H9 (cell line): Measurements from ENCODE around the gene KAT5. TPM values are rescaled to one million over a fixed set of nuclear protein-coding genes. Genes with fewer than 3 reads are reported as not detected.

Experiments used
- DNase-seq: peaks from one replicate; pipeline ENCODE4 v3.0.0-alpha.2; 2017
- H2AFZ ChIP-seq: one replicate; pipeline ENCODE4 v1.6.1; 2013; ENCODE audit warnings: mild to moderate bottlenecking, low read length, control low read depth, moderate library complexity
- H2AK5ac ChIP-seq: 2 replicates; pipeline ENCODE4 v1.6.1; 2013; ENCODE audit warnings: low read length, control low read depth, mixed read lengths; ENCODE audit not compliant: insufficient read length
- H2BK120ac ChIP-seq: one replicate; pipeline ENCODE4 v1.6.1; 2013; ENCODE audit warnings: low read depth, mild to moderate bottlenecking, low read length, control low read depth, inconsistent platforms; ENCODE audit not compliant: poor library complexity, severe bottlenecking
- H2BK12ac ChIP-seq: 2 replicates; pipeline ENCODE4 v1.6.1; 2013; ENCODE audit warnings: low read length, control low read depth, mixed read lengths, low read depth; ENCODE audit not compliant: insufficient read length
- H2BK15ac ChIP-seq: 2 replicates; pipeline ENCODE4 v1.6.1; 2013; ENCODE audit warnings: low read depth, low read length, control low read depth
- H2BK20ac ChIP-seq: one replicate; pipeline ENCODE4 v1.6.1; 2013; ENCODE audit warnings: low read depth, mild to moderate bottlenecking, low read length, control low read depth, inconsistent platforms; ENCODE audit not compliant: poor library complexity, severe bottlenecking
- H2BK5ac ChIP-seq: 2 replicates; pipeline ENCODE4 v1.6.1; 2013; ENCODE audit warnings: low read length, control low read depth, mixed read lengths; ENCODE audit not compliant: insufficient read length
- H3K14ac ChIP-seq: 2 replicates; pipeline ENCODE4 v1.6.1; 2013; ENCODE audit warnings: low read length, control low read depth; ENCODE audit not compliant: insufficient read depth
- H3K18ac ChIP-seq: 2 replicates; pipeline ENCODE4 v1.6.1; 2013; ENCODE audit warnings: low read depth, mild to moderate bottlenecking, mixed read lengths, low read length, control low read depth; ENCODE audit not compliant: insufficient read length
- H3K23ac ChIP-seq: 2 replicates; pipeline ENCODE4 v1.6.1; 2013; ENCODE audit warnings: low read length, control low read depth, mixed read lengths, low read depth; ENCODE audit not compliant: insufficient read length
- H3K23me2 ChIP-seq: 2 replicates; pipeline ENCODE4 v1.6.1; 2013; ENCODE audit warnings: low read depth, mild to moderate bottlenecking, mixed read lengths, low read length, control low read depth; ENCODE audit not compliant: insufficient read length, poor library complexity, severe bottlenecking
- H3K27ac ChIP-seq: 2 replicates; pipeline ENCODE4 v1.5.1; 2013; ENCODE audit warnings: low read length, control low read depth, mixed read lengths, low read depth; ENCODE audit not compliant: insufficient read length
- H3K27me3 ChIP-seq: 2 replicates; pipeline ENCODE4 v1.6.1; 2013; ENCODE audit warnings: low read length, control low read depth, inconsistent platforms; ENCODE audit not compliant: insufficient read depth
- H3K4ac ChIP-seq: 2 replicates; pipeline ENCODE4 v1.6.1; 2013; ENCODE audit warnings: low read depth, mild to moderate bottlenecking, control low read depth, inconsistent platforms, low read length, moderate library complexity
- H3K4me1 ChIP-seq: 2 replicates; pipeline ENCODE4 v1.6.1; 2013; ENCODE audit warnings: low read length, control low read depth, inconsistent platforms; ENCODE audit not compliant: insufficient read depth
- H3K4me2 ChIP-seq: 2 replicates; pipeline ENCODE4 v1.6.1; 2013; ENCODE audit warnings: low read length, control low read depth, mixed read lengths; ENCODE audit not compliant: insufficient read length, insufficient read depth
- H3K56ac ChIP-seq: 2 replicates; pipeline ENCODE4 v1.6.1; 2013; ENCODE audit warnings: low read depth, mild to moderate bottlenecking, mixed read lengths, low read length, control low read depth; ENCODE audit not compliant: insufficient read length
- H3K79me1 ChIP-seq: 2 replicates; pipeline ENCODE4 v1.6.1; 2013; ENCODE audit warnings: low read depth, mild to moderate bottlenecking, moderate library complexity, low read length, control low read depth, inconsistent platforms; ENCODE audit not compliant: insufficient read depth, poor library complexity, severe bottlenecking
- H3K79me2 ChIP-seq: 2 replicates; pipeline ENCODE4 v1.6.1; 2013; ENCODE audit warnings: low read length, control low read depth, inconsistent platforms; ENCODE audit not compliant: insufficient read depth
- H3K9ac ChIP-seq: 2 replicates; pipeline ENCODE4 v1.6.1; 2013; ENCODE audit warnings: low read length, control low read depth, mixed read lengths; ENCODE audit not compliant: insufficient read length; ENCODE audit errors: extremely low read depth
- H3K9me3 ChIP-seq: one replicate; pipeline ENCODE4 v1.6.1; 2013; ENCODE audit warnings: low read depth, low read length, inconsistent platforms; ENCODE audit not compliant: control insufficient read depth
- H3T11ph ChIP-seq: one replicate; pipeline ENCODE4 v1.6.1; 2013; ENCODE audit warnings: mild to moderate bottlenecking, low read length, control low read depth, inconsistent platforms
- H4K20me1 ChIP-seq: one replicate; pipeline ENCODE4 v1.6.1; 2013; ENCODE audit not compliant: control insufficient read depth, insufficient read length, insufficient read depth
- H4K5ac ChIP-seq: 2 replicates; pipeline ENCODE4 v1.6.1; 2013; ENCODE audit warnings: low read depth, mild to moderate bottlenecking, mixed read lengths, low read length, control low read depth; ENCODE audit not compliant: insufficient read length
- H4K8ac ChIP-seq: replicated peaks from 2 replicates; pipeline ENCODE4 v1.6.1; 2013; ENCODE audit warnings: low read length, control low read depth, mixed read lengths, low read depth; ENCODE audit not compliant: insufficient read length
- H4K91ac ChIP-seq: 2 replicates; pipeline ENCODE4 v1.6.1; 2013; ENCODE audit warnings: low read depth, mild to moderate bottlenecking, moderate library complexity, mixed read lengths, low read length, control low read depth; ENCODE audit not compliant: insufficient read length
- H3K27ac Mint-ChIP-seq, 3 experiments: 2 replicates in 2 of 3; 3 replicates in 1 of 3; pipeline ENCODE4 v1.8.0; 2020 to 2021; ENCODE audit warnings: mixed read lengths in 3 of 3, mild to moderate bottlenecking in 1 of 3, moderate library complexity in 1 of 3
- H3K27me3 Mint-ChIP-seq: 2 replicates; pipeline ENCODE4 v1.8.0; 2021; ENCODE audit warnings: low read depth, mild to moderate bottlenecking, moderate library complexity, mixed read lengths
- H3K36me3 Mint-ChIP-seq, 3 experiments: 2 replicates in 2 of 3; 3 replicates in 1 of 3; pipeline ENCODE4 v1.8.0; 2020 to 2021; ENCODE audit warnings: low read depth in 3 of 3, mixed read lengths in 3 of 3; ENCODE audit not compliant: insufficient read depth in 1 of 3
- H3K4me1 Mint-ChIP-seq, 2 experiments: 2 replicates each; pipeline ENCODE4 v1.8.0; 2020; ENCODE audit warnings: mixed read lengths in 2 of 2
- H3K4me3 Mint-ChIP-seq, 2 experiments: 2 replicates in 1 of 2; 3 replicates in 1 of 2; pipeline ENCODE4 v1.8.0; 2020 to 2021; ENCODE audit warnings: mild to moderate bottlenecking in 2 of 2, mixed read lengths in 2 of 2, moderate library complexity in 1 of 2
- H3K9me3 Mint-ChIP-seq, 2 experiments: 2 replicates in 1 of 2; 3 replicates in 1 of 2; pipeline ENCODE4 v1.8.0; 2020; ENCODE audit warnings: mild to moderate bottlenecking in 2 of 2, mixed read lengths in 2 of 2, moderate library complexity in 1 of 2
- CTCF ChIP-seq: fragments of 200-600 bp; sonication (generic); conservative IDR thresholded peaks from 3 replicates; pipeline ENCODE4 v1.8.0; 2021; ENCODE audit warnings: antibody characterized with exemption, mild to moderate bottlenecking
- WGBS: extraction: QIAGEN DNeasy Blood & Tissue Kit; methylation state at CpG from one replicate; pipeline ENCODE4 v1.1.7; 2013; ENCODE audit warnings: missing lambda C conversion rate, low lambda C conversion rate, mixed read lengths; ENCODE audit not compliant: insufficient read length; ENCODE audit errors: extremely low coverage; 5-methylcytosine and 5-hydroxymethylcytosine counted together
- total RNA-seq: library from RNA; stranded (reverse); gene quantifications from 2 replicates; pipeline ENCODE4 v1.2.1, GENCODE V29; 2021

KAT5 gene
- total RNA-seq, 1 experiment from 2014 or later, result 56.7 TPM

DNA sequence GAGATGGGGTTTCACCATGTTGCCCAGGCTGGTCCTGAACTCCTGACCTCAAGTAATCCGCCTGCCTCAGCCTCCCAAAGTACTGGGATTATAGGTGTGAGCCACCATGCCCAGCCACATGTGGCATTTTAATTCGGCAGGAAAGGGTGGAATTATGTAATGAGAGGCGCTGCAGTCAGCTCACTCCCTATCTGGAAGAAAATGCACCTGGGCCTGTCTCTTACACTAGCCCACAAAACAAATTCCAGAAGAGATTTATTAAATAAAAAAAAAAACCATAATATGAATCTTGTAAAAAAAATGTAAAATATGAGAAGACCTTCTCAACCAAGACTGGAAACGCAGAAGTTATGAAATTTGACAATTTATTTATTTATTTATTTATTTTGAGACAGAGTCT is 8.2 kb upstream of the KAT5 start:
- Histone ChIP-seq H3K79me2 (no peaks in the 10 kb centered on the region), H3K9ac (no peak overlapping the region), H3K23ac (no peak overlapping the region), H3K27ac (no peak overlapping the region), H4K20me1 (no peaks in the 10 kb centered on the region), H3K18ac (no peak overlapping the region), H2BK20ac (no peak overlapping the region), H3K4me2 (no peak overlapping the region), H3K27me3 (no peaks in the 10 kb centered on the region), H2AK5ac (no peak overlapping the region), H3K56ac (no peak overlapping the region), H2BK15ac (no peak overlapping the region), H2AFZ (no peak overlapping the region), H3K23me2 (no peaks in the 10 kb centered on the region), H4K5ac (no peak overlapping the region), H2BK120ac (no peak overlapping the region), H3T11ph (no peak overlapping the region), H3K79me1 (no peaks in the 10 kb centered on the region), H3K4me1 (no peaks in the 10 kb centered on the region), H3K9me3 (no peaks in the 10 kb centered on the region), H2BK5ac (no peak overlapping the region), H2BK12ac (no peak overlapping the region), H3K14ac (no peak overlapping the region), H4K91ac (no peak overlapping the region), H4K8ac (no peak overlapping the region), H3K4ac (no peak overlapping the region)
- Mint-ChIP-seq H3K4me1 (peaks cover 3% of the 10 kb centered on the region in 2 experiments; a peak in 2 of 4 replicates), H3K36me3 (no peaks in the 10 kb centered on the region; a peak in 1 of 7 replicates), H3K9me3 (peaks cover 20 to 22% of the 10 kb centered on the region in 2 experiments), H3K27me3 (peaks cover 31% of the 10 kb centered on the region), H3K27ac (no peak overlapping the region), H3K4me3 (no peak overlapping the region)
- no peak for TF ChIP-seq CTCF
- WGBS, result no CpG with 5 or more reads among the region's 4 CpGs
- no peak for DNase-seq
